ENCODE results near the gene NRP1.

- TF ChIP-seq, protein P1, sequence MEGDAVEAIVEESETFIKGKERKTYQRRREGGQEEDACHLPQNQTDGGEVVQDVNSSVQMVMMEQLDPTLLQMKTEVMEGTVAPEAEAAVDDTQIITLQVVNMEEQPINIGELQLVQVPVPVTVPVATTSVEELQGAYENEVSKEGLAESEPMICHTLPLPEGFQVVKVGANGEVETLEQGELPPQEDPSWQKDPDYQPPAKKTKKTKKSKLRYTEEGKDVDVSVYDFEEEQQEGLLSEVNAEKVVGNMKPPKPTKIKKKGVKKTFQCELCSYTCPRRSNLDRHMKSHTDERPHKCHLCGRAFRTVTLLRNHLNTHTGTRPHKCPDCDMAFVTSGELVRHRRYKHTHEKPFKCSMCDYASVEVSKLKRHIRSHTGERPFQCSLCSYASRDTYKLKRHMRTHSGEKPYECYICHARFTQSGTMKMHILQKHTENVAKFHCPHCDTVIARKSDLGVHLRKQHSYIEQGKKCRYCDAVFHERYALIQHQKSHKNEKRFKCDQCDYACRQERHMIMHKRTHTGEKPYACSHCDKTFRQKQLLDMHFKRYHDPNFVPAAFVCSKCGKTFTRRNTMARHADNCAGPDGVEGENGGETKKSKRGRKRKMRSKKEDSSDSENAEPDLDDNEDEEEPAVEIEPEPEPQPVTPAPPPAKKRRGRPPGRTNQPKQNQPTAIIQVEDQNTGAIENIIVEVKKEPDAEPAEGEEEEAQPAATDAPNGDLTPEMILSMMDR (conservative IDR thresholded peaks at IDR 0.05 in 1 of 2, IDR thresholded peaks at IDR 0.05 in 1 of 2; ENCODE audit: extremely low read depth in 1 of 2, insufficient read depth in 1 of 2, low read depth in 1 of 2, low read length in 2 of 2) = no peak
- TF ChIP-seq EZH2 (IDR thresholded peaks at IDR 0.05; ENCODE audit: borderline replicate concordance, low read length) = no peak
These were observed 27.6 kb downstream of the NRP1 start for GRCh38 chr10:33306701-33307519.

Measured in mammary epithelial cell (primary cell).